Neural progenitor cell (in vitro differentiated cells): ENCODE results near the gene SIX5. TPM values are rescaled to one million over a fixed set of nuclear protein-coding genes. Genes with fewer than 3 reads are reported as not detected.

ENCODE experiments used
- DNase-seq: peaks from one replicate; pipeline ENCODE4 v3.0.0-alpha.2; 2016; ENCODE audit warnings: low spot score
- H2AFZ ChIP-seq: fragments of 200-600 bp; sonication (generic); replicated peaks from 2 replicates; pipeline ENCODE4 v1.6.1; 2016; ENCODE audit warnings: antibody characterized with exemption
- H3F3A ChIP-seq: fragments of 200-600 bp; sonication (generic); 2 replicates; pipeline ENCODE4 v1.6.1; 2016; ENCODE audit warnings: antibody characterized with exemption, low read depth
- H3K27ac ChIP-seq: fragments of 200-600 bp; sonication (generic); 2 replicates; pipeline ENCODE4 v1.5.1; 2016; ENCODE audit warnings: mild to moderate bottlenecking
- H3K27me3 ChIP-seq: fragments of 200-600 bp; sonication (generic); 2 replicates; pipeline ENCODE4 v1.6.1; 2016; ENCODE audit warnings: mild to moderate bottlenecking, moderate library complexity
- H3K36me3 ChIP-seq: fragments of 200-600 bp; sonication (generic); 2 replicates; pipeline ENCODE4 v1.5.1; 2016
- H3K4me1 ChIP-seq: fragments of 200-600 bp; sonication (generic); 2 replicates; pipeline ENCODE4 v1.6.1; 2016; ENCODE audit warnings: mixed run types
- H3K4me2 ChIP-seq: fragments of 200-600 bp; sonication (generic); 2 replicates; pipeline ENCODE4 v1.6.1; 2016
- H3K4me3 ChIP-seq: fragments of 200-600 bp; sonication (generic); 2 replicates; pipeline ENCODE4 v1.5.1; 2016
- H3K79me2 ChIP-seq: fragments of 200-600 bp; sonication (generic); 2 replicates; pipeline ENCODE4 v1.6.1; 2016; ENCODE audit warnings: low read depth
- H3K9ac ChIP-seq: fragments of 200-600 bp; sonication (generic); 2 replicates; pipeline ENCODE4 v1.6.1; 2016
- H3K9me3 ChIP-seq: fragments of 200-600 bp; sonication (generic); 2 replicates; pipeline ENCODE4 v1.5.1; 2016; ENCODE audit warnings: low read depth
- H4K20me1 ChIP-seq: fragments of 200-600 bp; sonication (generic); 2 replicates; pipeline ENCODE4 v1.6.1; 2016; ENCODE audit warnings: low read depth
- H3K27ac Mint-ChIP-seq: 3 replicates; pipeline ENCODE4 v1.8.0; 2021; ENCODE audit warnings: mixed read lengths
- H3K27me3 Mint-ChIP-seq: 2 replicates; pipeline ENCODE4 v1.8.0; 2022; ENCODE audit warnings: low read depth, mild to moderate bottlenecking, inconsistent platforms, moderate library complexity, mixed read lengths; ENCODE audit not compliant: insufficient read depth
- H3K36me3 Mint-ChIP-seq: 3 replicates; pipeline ENCODE4 v1.8.0; 2021; ENCODE audit warnings: mixed read lengths
- H3K4me1 Mint-ChIP-seq: 3 replicates; pipeline ENCODE4 v1.8.0; 2021; ENCODE audit warnings: mixed read lengths
- H3K4me3 Mint-ChIP-seq: 3 replicates; pipeline ENCODE4 v1.8.0; 2021; ENCODE audit warnings: mild to moderate bottlenecking, moderate library complexity, mixed read lengths
- H3K9me3 Mint-ChIP-seq: 3 replicates; pipeline ENCODE4 v1.8.0; 2020; ENCODE audit warnings: mixed read lengths
- CTCF ChIP-seq: fragments of 200-600 bp; sonication (generic); IDR thresholded peaks from 2 replicates; pipeline ENCODE4 v1.5.1; 2017; ENCODE audit warnings: antibody characterized with exemption, mild to moderate bottlenecking
- EZH2 ChIP-seq: fragments of 200-600 bp; sonication (generic); IDR thresholded peaks from 2 replicates; pipeline ENCODE4 v1.6.1; 2017; ENCODE audit warnings: antibody characterized with exemption, mild to moderate bottlenecking, moderate library complexity
- EZH2phosphoT487 ChIP-seq: fragments of 200-600 bp; sonication (generic); IDR thresholded peaks from 2 replicates; pipeline ENCODE4 v1.6.1; 2017; ENCODE audit warnings: antibody characterized with exemption
- total RNA-seq: library from RNA; depleted of rRNA; stranded (reverse); fragments of >200 nt; gene quantifications from 2 replicates; pipeline ENCODE4 v1.2.3, GENCODE V29; 2015; ENCODE audit warnings: low replicate concordance

Gene SIX5
- total RNA-seq = 8.1 and 50.8 TPM in 2 replicates

DNA sequence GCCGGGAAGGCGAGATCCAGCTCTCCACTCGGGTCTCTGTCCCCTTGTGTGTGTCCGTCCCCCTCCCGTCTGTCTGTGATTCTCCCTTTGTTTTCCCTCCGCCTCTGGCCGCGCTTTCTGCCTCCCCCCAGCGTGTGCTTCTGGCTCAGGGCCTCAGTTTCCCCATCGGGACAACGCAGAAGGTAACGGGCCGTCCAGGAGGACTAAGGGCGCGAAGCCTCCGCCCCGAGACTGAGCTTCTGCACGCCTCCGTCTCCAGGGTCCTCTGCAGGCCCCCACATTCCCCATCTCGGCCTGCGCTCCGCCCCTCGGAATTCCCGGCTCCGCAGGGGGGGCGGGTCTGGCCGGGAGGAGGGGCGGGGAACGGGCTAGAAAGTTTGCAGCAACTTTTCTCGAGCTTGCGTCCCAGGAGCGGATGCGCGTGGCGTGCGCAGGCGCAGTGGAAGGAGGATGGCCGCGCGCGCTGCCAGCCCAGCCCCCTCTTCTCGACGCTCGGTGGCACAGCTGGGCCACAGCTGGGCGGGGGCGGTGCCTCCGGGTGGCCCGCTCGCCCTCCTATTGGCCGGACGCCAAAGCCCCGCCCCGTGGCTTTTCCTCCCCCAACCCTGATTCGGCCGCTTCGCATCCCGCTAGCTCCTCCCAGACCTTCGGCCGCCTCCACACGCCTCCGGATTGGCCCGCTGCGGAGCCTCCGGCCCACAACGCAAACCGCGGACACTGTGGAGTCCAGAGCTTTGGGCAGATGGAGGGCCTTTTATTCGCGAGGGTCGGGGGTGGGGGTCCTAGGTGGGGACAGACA, at the start of gene SIX5:
Gene SIX5 (minus strand): TSS at position 269 of the 799 bp plus-strand sequence. CDS start 408 bp downstream, outside the sequence.
- TF ChIP-seq EZH2 (no peak), CTCF (no peak), EZH2phosphoT487 (no peak)
- Mint-ChIP-seq H3K36me3 (peaks cover 8% of the 10 kb centered on the region), H3K9me3 (no peaks in the 10 kb centered on the region), H3K4me1 (peaks cover 22% of the 10 kb centered on the region), H3K4me3 (peak within 1 kb of the TSS; percentile 97), H3K27ac (peak within 1 kb of the TSS; percentile 99), H3K27me3 (peaks cover 14% of the 10 kb centered on the region)
- peak; percentile 100 for DNase-seq
- Histone ChIP-seq H3K36me3 (no peaks in the 10 kb centered on the region), H3K27me3 (no peaks in the 10 kb centered on the region), H3F3A (peaks cover 57% of the 10 kb centered on the region), H4K20me1 (peaks cover 26% of the 10 kb centered on the region), H3K9me3 (no peaks in the 10 kb centered on the region), H2AFZ (no peak within 1 kb of the TSS), H3K4me2 (peak within 1 kb of the TSS; percentile 99), H3K4me1 (peaks cover 27% of the 10 kb centered on the region), H3K9ac (peak within 1 kb of the TSS; percentile 67), H3K4me3 (peak within 1 kb of the TSS; percentile 86), H3K79me2 (peaks cover 25% of the 10 kb centered on the region), H3K27ac (peak within 1 kb of the TSS; percentile 94)

DNA sequence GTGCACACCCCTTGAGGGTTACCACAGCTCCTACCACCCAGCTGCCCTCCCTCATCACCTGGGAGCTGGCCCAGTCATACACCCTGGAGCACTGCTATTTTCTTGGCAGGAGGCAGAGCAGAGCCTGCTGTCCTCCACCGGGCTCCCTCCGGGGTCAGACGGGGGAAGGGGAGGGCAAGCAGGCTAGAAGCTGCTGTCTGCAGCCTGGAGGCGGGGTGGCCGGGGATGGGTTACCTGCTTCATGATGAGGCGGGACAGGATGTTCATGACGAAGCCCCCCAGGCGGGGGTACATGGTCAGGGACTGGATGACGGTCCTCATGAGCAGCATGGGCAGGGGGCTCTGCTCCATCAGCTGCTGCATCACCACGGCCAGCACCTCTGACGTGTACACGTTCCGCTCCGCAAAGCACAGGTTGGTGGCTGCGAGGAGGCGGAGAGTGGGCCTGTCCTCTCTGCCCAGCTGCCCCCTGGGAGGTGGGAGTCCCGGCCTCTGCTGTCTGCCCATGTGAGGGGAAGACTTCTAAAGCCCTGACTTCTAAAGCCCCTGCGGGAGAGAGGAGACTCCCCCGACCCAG, 48.8 kb upstream of the SIX5 start:
- peak; percentile 32 for DNase-seq

DNA sequence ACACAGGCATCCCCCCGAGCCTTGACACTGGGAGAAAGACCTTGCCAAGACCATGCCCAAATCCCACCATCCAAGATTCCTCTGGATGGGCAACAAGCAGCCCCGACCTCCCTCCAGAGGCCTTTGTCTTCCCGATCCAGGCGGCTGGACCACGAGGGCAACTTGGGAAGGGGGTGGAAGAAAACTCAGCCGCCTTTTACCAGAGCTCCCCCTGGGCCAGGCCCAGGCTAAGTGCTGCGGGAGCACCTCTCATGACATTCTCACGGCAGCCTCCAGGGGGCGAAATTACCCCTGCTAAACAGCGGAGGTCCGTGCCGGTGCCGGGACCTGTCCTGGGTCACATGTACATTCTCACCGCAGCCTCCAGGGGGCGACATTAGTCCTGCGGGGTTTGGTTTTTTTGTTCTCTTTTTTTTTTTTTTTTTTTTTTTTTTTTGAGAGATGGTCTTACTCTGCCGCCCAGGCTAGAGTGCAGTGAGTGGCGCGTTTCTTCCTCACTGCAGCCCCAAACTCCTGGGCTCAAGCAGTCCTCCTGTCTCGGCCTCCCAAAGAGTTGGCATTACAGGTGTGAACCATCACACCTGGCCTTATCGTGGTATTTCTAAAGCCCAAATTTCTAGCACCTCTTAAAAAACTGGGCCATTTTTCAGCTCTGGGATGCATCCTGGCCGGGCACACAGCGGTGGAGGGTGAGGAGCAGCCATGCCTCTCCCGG, 48.1 kb upstream of the SIX5 start:
- Histone ChIP-seq H3K36me3 (no peaks in the 10 kb centered on the region), H3K79me2 (no peaks in the 10 kb centered on the region), H3K27ac (peak overlapping the region; percentile 53), H3K9me3 (no peaks in the 10 kb centered on the region), H2AFZ (no peak overlapping the region), H3K4me1 (peaks cover 23% of the 10 kb centered on the region), H3F3A (peaks cover 53% of the 10 kb centered on the region), H4K20me1 (peaks cover 20% of the 10 kb centered on the region), H3K4me3 (no peak overlapping the region), H3K9ac (no peak overlapping the region), H3K4me2 (peak overlapping the region; percentile 85), H3K27me3 (peaks cover 12% of the 10 kb centered on the region)
- TF ChIP-seq EZH2phosphoT487 (no peak), CTCF (peak; percentile 94)
- Mint-ChIP-seq H3K27me3 (peaks cover 4% of the 10 kb centered on the region), H3K36me3 (peaks cover 11% of the 10 kb centered on the region), H3K9me3 (no peaks in the 10 kb centered on the region), H3K4me3 (peak overlapping the region; percentile 75), H3K4me1 (peaks cover 11% of the 10 kb centered on the region), H3K27ac (peak overlapping the region; percentile 25)
- DNase-seq = peak; percentile 97

More for the DNA sequence above, 48.8 kb upstream of the SIX5 start:
- H3K27ac ChIP-seq = peak overlapping the region; percentile 53
- no peak overlapping the region for H3K9ac ChIP-seq
- peaks cover 48% of the 10 kb centered on the region for H3F3A ChIP-seq
- Mint-ChIP-seq H3K36me3 (peaks cover 11% of the 10 kb centered on the region), H3K9me3 (no peaks in the 10 kb centered on the region), H3K27me3 (peaks cover 2% of the 10 kb centered on the region), H3K27ac (no peak overlapping the region), H3K4me1 (peaks cover 11% of the 10 kb centered on the region), H3K4me3 (peak overlapping the region; percentile 75)
- H3K4me2 ChIP-seq = peak overlapping the region; percentile 3
- no peak overlapping the region for H2AFZ ChIP-seq
- no peaks in the 10 kb centered on the region for H3K36me3 ChIP-seq
- H3K79me2 ChIP-seq = no peaks in the 10 kb centered on the region
- H3K4me3 ChIP-seq = no peak overlapping the region
- peaks cover 23% of the 10 kb centered on the region for H3K4me1 ChIP-seq
- no peaks in the 10 kb centered on the region for H3K9me3 ChIP-seq
- no peak for TF ChIP-seq EZH2
- TF ChIP-seq EZH2phosphoT487 = no peak
- TF ChIP-seq CTCF = no peak
- peaks cover 20% of the 10 kb centered on the region for H4K20me1 ChIP-seq
- H3K27me3 ChIP-seq = peaks cover 12% of the 10 kb centered on the region
